ENCODE data around the gene NOS1AP.

The NOS1AP gene

GRCh38 chr1:162192763-162193162 lies 123.3 kb downstream of the NOS1AP start:
- Histone ChIP-seq H2BK120ac (ENCODE audit: low read depth, low read length) (no peak overlapping the region), H3K4me2 (ENCODE audit: low read length, poor library complexity, severe bottlenecking) (no peak overlapping the region), H4K8ac (ENCODE audit: low read length) (no peak overlapping the region), H3K79me1 (replicated peaks; ENCODE audit: low read length, poor library complexity, severe bottlenecking) (no peaks in the 10 kb centered on the region), H2AK5ac (ENCODE audit: low read length, severe bottlenecking) (peak overlapping the region; percentile 54), H2BK5ac (ENCODE audit: low read depth, low read length, poor library complexity, severe bottlenecking) (no peak overlapping the region), H4K91ac (ENCODE audit: low read length) (no peak overlapping the region), H3K14ac (ENCODE audit: low read length in 2 of 2) (peak overlapping the region in 1 of 2 experiments; percentile 27), H3K27me3 (ENCODE audit: control insufficient read depth in 1 of 2, insufficient read depth in 1 of 2, low read length in 2 of 2) (peaks cover 5 to 15% of the 10 kb centered on the region in 2 experiments), H3K9ac (ENCODE audit: low read length) (no peak overlapping the region), H3K4me1 (ENCODE audit: control insufficient read depth, insufficient read depth, low read depth, low read length) (peaks cover 2% of the 10 kb centered on the region), H2BK12ac (ENCODE audit: low read length in 2 of 2) (no peak overlapping the region), H3K18ac (ENCODE audit: low read depth in 1 of 2, low read length in 2 of 2) (no peak overlapping the region), H2BK15ac (ENCODE audit: low read depth, poor library complexity, severe bottlenecking) (no peak overlapping the region), H3K23ac (ENCODE audit: low read length in 2 of 2) (no peak overlapping the region), H3K27ac (ENCODE audit: low read length, poor library complexity, severe bottlenecking) (no peak overlapping the region), H3K36me3 (ENCODE audit: control insufficient read depth in 1 of 2, insufficient read depth in 2 of 2, low read depth in 1 of 2, low read length in 2 of 2) (no peaks in the 10 kb centered on the region), H2AFZ (ENCODE audit: low read depth, low read length) (no peak overlapping the region), H3K4me3 (ENCODE audit: insufficient read depth in 1 of 2, low read depth in 1 of 2, low read length in 2 of 2) (no peak overlapping the region), H3K4ac (ENCODE audit: low read depth in 1 of 2, low read length in 2 of 2) (no peak overlapping the region), H3K9me3 (ENCODE audit: control insufficient read depth, low read length) (no peaks in the 10 kb centered on the region)
- WGBS = 93% methylated on average over 1 of the region's 1 CpG
- DNase-seq = no peak

- H3K4me2 ChIP-seq (ENCODE audit: low read length, poor library complexity, severe bottlenecking) = no peak overlapping the region
- H3K4me3 ChIP-seq (ENCODE audit: insufficient read depth in 1 of 2, low read depth in 1 of 2, low read length in 2 of 2) = no peak overlapping the region
- no peak overlapping the region for H4K8ac ChIP-seq (ENCODE audit: low read length)
- H3K23ac ChIP-seq (ENCODE audit: low read length in 2 of 2) = no peak overlapping the region
- peaks cover 2% of the 10 kb centered on the region for H3K4me1 ChIP-seq (ENCODE audit: control insufficient read depth, insufficient read depth, low read depth, low read length)
- no peak overlapping the region for H3K4ac ChIP-seq (ENCODE audit: low read depth in 1 of 2, low read length in 2 of 2)
- peak overlapping the region in 1 of 2 experiments; percentile 27 for H3K14ac ChIP-seq (ENCODE audit: low read length in 2 of 2)
- peak overlapping the region; percentile 54 for H2AK5ac ChIP-seq (ENCODE audit: low read length, severe bottlenecking)
- no peak overlapping the region for H2AFZ ChIP-seq (ENCODE audit: low read depth, low read length)
- H3K27me3 ChIP-seq (ENCODE audit: control insufficient read depth in 1 of 2, insufficient read depth in 1 of 2, low read length in 2 of 2) = peaks cover 5 to 15% of the 10 kb centered on the region in 2 experiments
- no peaks in the 10 kb centered on the region for H3K9me3 ChIP-seq (ENCODE audit: control insufficient read depth, low read length)
- H2BK12ac ChIP-seq (ENCODE audit: low read length in 2 of 2) = no peak overlapping the region
- H3K79me1 ChIP-seq (replicated peaks; ENCODE audit: low read length, poor library complexity, severe bottlenecking) = no peaks in the 10 kb centered on the region
- H2BK5ac ChIP-seq (ENCODE audit: low read depth, low read length, poor library complexity, severe bottlenecking) = no peak overlapping the region
- H3K9ac ChIP-seq (ENCODE audit: low read length) = no peak overlapping the region
- no peaks in the 10 kb centered on the region for H3K36me3 ChIP-seq (ENCODE audit: control insufficient read depth in 1 of 2, insufficient read depth in 2 of 2, low read depth in 1 of 2, low read length in 2 of 2)
- H3K18ac ChIP-seq (ENCODE audit: low read depth in 1 of 2, low read length in 2 of 2) = peak overlapping the region in 1 of 2 experiments; percentile 26
- WGBS = 79% methylated on average over 1 of the region's 2 CpGs
- H4K91ac ChIP-seq (ENCODE audit: low read length) = no peak overlapping the region
- DNase-seq = no peak
- H2BK120ac ChIP-seq (ENCODE audit: low read depth, low read length) = no peak overlapping the region
- H2BK15ac ChIP-seq (ENCODE audit: low read depth, poor library complexity, severe bottlenecking) = no peak overlapping the region
- H3K27ac ChIP-seq (ENCODE audit: low read length, poor library complexity, severe bottlenecking) = no peak overlapping the region
These were observed 123.7 kb downstream of the NOS1AP start for GRCh38 chr1:162193221-162193620.

GRCh38 chr1:162193815-162194214 lies 124.3 kb downstream of the NOS1AP start:
- peaks cover 5 to 15% of the 10 kb centered on the region in 2 experiments for H3K27me3 ChIP-seq (ENCODE audit: control insufficient read depth in 1 of 2, insufficient read depth in 1 of 2, low read length in 2 of 2)
- peaks cover 2% of the 10 kb centered on the region for H3K4me1 ChIP-seq (ENCODE audit: control insufficient read depth, insufficient read depth, low read depth, low read length)
- H3K23ac ChIP-seq (ENCODE audit: low read length in 2 of 2) = no peak overlapping the region
- no peaks in the 10 kb centered on the region for H3K9me3 ChIP-seq (ENCODE audit: control insufficient read depth, low read length)
- H3K36me3 ChIP-seq (ENCODE audit: control insufficient read depth in 1 of 2, insufficient read depth in 2 of 2, low read depth in 1 of 2, low read length in 2 of 2) = no peaks in the 10 kb centered on the region
- no peak overlapping the region for H4K8ac ChIP-seq (ENCODE audit: low read length)
- no peak for DNase-seq
- no peak overlapping the region for H3K4me2 ChIP-seq (ENCODE audit: low read length, poor library complexity, severe bottlenecking)
- no peak overlapping the region for H3K4me3 ChIP-seq (ENCODE audit: insufficient read depth in 1 of 2, low read depth in 1 of 2, low read length in 2 of 2)
- H2BK5ac ChIP-seq (ENCODE audit: low read depth, low read length, poor library complexity, severe bottlenecking) = no peak overlapping the region
- peak overlapping the region in 1 of 2 experiments; percentile 14 for H2BK12ac ChIP-seq (ENCODE audit: low read length in 2 of 2)
- no peak overlapping the region for H3K18ac ChIP-seq (ENCODE audit: low read depth in 1 of 2, low read length in 2 of 2)
- no peak overlapping the region for H3K27ac ChIP-seq (ENCODE audit: low read length, poor library complexity, severe bottlenecking)
- no peak overlapping the region for H2BK15ac ChIP-seq (ENCODE audit: low read depth, poor library complexity, severe bottlenecking)
- no peak overlapping the region for H2AK5ac ChIP-seq (ENCODE audit: low read length, severe bottlenecking)
- no peaks in the 10 kb centered on the region for H3K79me1 ChIP-seq (replicated peaks; ENCODE audit: low read length, poor library complexity, severe bottlenecking)
- H3K9ac ChIP-seq (ENCODE audit: low read length) = no peak overlapping the region
- H2AFZ ChIP-seq (ENCODE audit: low read depth, low read length) = no peak overlapping the region
- no peak overlapping the region for H4K91ac ChIP-seq (ENCODE audit: low read length)
- no peak overlapping the region for H3K14ac ChIP-seq (ENCODE audit: low read length in 2 of 2)
- H3K4ac ChIP-seq (ENCODE audit: low read depth in 1 of 2, low read length in 2 of 2) = no peak overlapping the region
- WGBS = 40% methylated on average over 3 of the region's 3 CpGs
- no peak overlapping the region for H2BK120ac ChIP-seq (ENCODE audit: low read depth, low read length)

GRCh38 chr1:162195567-162195966 lies 126.1 kb downstream of the NOS1AP start:
- no peak overlapping the region for H2BK12ac ChIP-seq (ENCODE audit: low read length in 2 of 2)
- no peak overlapping the region for H2AK5ac ChIP-seq (ENCODE audit: low read length, severe bottlenecking)
- H3K79me1 ChIP-seq (replicated peaks; ENCODE audit: low read length, poor library complexity, severe bottlenecking) = no peaks in the 10 kb centered on the region
- no peak overlapping the region for H4K8ac ChIP-seq (ENCODE audit: low read length)
- no peaks in the 10 kb centered on the region for H3K9me3 ChIP-seq (ENCODE audit: control insufficient read depth, low read length)
- H2BK120ac ChIP-seq (ENCODE audit: low read depth, low read length) = no peak overlapping the region
- no peaks in the 10 kb centered on the region for H3K36me3 ChIP-seq (ENCODE audit: control insufficient read depth in 1 of 2, insufficient read depth in 2 of 2, low read depth in 1 of 2, low read length in 2 of 2)
- no peak overlapping the region for H3K14ac ChIP-seq (ENCODE audit: low read length in 2 of 2)
- H3K18ac ChIP-seq (ENCODE audit: low read depth in 1 of 2, low read length in 2 of 2) = no peak overlapping the region
- H2BK5ac ChIP-seq (ENCODE audit: low read depth, low read length, poor library complexity, severe bottlenecking) = no peak overlapping the region
- 67% methylated on average over 3 of the region's 4 CpGs for WGBS
- no peak overlapping the region for H3K4me2 ChIP-seq (ENCODE audit: low read length, poor library complexity, severe bottlenecking)
- H3K27ac ChIP-seq (ENCODE audit: low read length, poor library complexity, severe bottlenecking) = no peak overlapping the region
- no peak overlapping the region for H2AFZ ChIP-seq (ENCODE audit: low read depth, low read length)
- H3K4me3 ChIP-seq (ENCODE audit: insufficient read depth in 1 of 2, low read depth in 1 of 2, low read length in 2 of 2) = no peak overlapping the region
- no peak overlapping the region for H3K9ac ChIP-seq (ENCODE audit: low read length)
- H3K23ac ChIP-seq (ENCODE audit: low read length in 2 of 2) = no peak overlapping the region
- H4K91ac ChIP-seq (ENCODE audit: low read length) = no peak overlapping the region
- H3K4me1 ChIP-seq (ENCODE audit: control insufficient read depth, insufficient read depth, low read depth, low read length) = peaks cover 2% of the 10 kb centered on the region
- peaks cover 5 to 26% of the 10 kb centered on the region in 2 experiments for H3K27me3 ChIP-seq (ENCODE audit: control insufficient read depth in 1 of 2, insufficient read depth in 1 of 2, low read length in 2 of 2)
- no peak overlapping the region for H2BK15ac ChIP-seq (ENCODE audit: low read depth, poor library complexity, severe bottlenecking)
- DNase-seq = no peak
- no peak overlapping the region for H3K4ac ChIP-seq (ENCODE audit: low read depth in 1 of 2, low read length in 2 of 2)
